C4-2B (cell line): ENCODE results near the gene SLC2A6.

Experiments
- ZFX ChIP-seq: fragments of 450-650 bp; IDR thresholded peaks from 2 replicates; pipeline ENCODE4 v1.6.1; 2017
- TF ChIP-seq, protein P1 (sequence below): fragments of 450-650 bp; conservative IDR thresholded peaks from 2 replicates; pipeline ENCODE4 v1.5.1; 2017; ENCODE audit warnings: mild to moderate bottlenecking

DNA sequence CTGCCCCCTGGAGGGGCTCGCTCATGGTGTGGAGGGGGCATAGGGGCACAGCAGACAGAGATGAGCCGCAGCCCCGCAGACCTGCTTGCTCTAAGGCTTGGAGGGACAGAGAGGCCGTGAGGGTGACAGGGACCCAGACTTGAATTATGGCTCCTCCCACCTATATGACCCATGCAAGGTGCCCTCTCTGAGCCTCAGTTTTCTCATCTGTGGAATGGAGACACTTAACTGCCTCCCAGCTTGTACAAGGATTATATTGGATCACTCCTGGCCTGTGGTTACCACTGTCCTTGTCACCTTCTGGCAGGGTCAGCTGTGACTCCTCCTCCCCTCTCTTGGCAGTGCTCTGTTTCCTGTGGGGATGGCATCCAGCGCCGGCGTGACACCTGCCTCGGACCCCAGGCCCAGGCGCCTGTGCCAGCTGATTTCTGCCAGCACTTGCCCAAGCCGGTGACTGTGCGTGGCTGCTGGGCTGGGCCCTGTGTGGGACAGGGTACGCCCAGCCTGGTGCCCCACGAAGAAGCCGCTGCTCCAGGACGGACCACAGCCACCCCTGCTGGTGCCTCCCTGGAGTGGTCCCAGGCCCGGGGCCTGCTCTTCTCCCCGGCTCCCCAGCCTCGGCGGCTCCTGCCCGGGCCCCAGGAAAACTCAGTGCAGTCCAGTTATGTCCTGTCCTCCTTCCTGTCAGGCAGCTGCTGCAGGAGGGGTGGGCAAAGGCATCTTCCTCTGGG, 23.8 kb downstream of the SLC2A6 start:
- TF ChIP-seq, protein P1, sequence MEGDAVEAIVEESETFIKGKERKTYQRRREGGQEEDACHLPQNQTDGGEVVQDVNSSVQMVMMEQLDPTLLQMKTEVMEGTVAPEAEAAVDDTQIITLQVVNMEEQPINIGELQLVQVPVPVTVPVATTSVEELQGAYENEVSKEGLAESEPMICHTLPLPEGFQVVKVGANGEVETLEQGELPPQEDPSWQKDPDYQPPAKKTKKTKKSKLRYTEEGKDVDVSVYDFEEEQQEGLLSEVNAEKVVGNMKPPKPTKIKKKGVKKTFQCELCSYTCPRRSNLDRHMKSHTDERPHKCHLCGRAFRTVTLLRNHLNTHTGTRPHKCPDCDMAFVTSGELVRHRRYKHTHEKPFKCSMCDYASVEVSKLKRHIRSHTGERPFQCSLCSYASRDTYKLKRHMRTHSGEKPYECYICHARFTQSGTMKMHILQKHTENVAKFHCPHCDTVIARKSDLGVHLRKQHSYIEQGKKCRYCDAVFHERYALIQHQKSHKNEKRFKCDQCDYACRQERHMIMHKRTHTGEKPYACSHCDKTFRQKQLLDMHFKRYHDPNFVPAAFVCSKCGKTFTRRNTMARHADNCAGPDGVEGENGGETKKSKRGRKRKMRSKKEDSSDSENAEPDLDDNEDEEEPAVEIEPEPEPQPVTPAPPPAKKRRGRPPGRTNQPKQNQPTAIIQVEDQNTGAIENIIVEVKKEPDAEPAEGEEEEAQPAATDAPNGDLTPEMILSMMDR, result no peak
- no peak for TF ChIP-seq ZFX
